ENCODE data around the gene CARD6.
A peak's percentile ranks its signal among the peaks of the same experiment; 100 is the strongest.
"Not testable (repeated sequence)": the region's sequence is repeated elsewhere in the genome, so short reads cannot be mapped to it uniquely, and the experiment has no call there.

The CARD6 gene

GRCh38 chr5:40877371-40877988 is 36.3 kb downstream of the CARD6 start:
- Histone ChIP-seq H3K4me1 (ENCODE audit: control insufficient read depth in 1 of 2, insufficient read depth in 1 of 2, low read depth in 1 of 2, low read length in 1 of 2) (peaks cover 0 to 6% of the 10 kb centered on the region in 2 experiments), H3K9me3 (no peaks in the 10 kb centered on the region), H3K4me3 (ENCODE audit: low read depth in 1 of 2, low read length in 1 of 2) (no peak overlapping the region), H3K27me3 (no peaks in the 10 kb centered on the region), H3K27ac (no peak overlapping the region), H3K36me3 (no peaks in the 10 kb centered on the region)
- TF ChIP-seq, protein P1, sequence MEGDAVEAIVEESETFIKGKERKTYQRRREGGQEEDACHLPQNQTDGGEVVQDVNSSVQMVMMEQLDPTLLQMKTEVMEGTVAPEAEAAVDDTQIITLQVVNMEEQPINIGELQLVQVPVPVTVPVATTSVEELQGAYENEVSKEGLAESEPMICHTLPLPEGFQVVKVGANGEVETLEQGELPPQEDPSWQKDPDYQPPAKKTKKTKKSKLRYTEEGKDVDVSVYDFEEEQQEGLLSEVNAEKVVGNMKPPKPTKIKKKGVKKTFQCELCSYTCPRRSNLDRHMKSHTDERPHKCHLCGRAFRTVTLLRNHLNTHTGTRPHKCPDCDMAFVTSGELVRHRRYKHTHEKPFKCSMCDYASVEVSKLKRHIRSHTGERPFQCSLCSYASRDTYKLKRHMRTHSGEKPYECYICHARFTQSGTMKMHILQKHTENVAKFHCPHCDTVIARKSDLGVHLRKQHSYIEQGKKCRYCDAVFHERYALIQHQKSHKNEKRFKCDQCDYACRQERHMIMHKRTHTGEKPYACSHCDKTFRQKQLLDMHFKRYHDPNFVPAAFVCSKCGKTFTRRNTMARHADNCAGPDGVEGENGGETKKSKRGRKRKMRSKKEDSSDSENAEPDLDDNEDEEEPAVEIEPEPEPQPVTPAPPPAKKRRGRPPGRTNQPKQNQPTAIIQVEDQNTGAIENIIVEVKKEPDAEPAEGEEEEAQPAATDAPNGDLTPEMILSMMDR (IDR thresholded peaks at IDR 0.05): no peak

DNA sequence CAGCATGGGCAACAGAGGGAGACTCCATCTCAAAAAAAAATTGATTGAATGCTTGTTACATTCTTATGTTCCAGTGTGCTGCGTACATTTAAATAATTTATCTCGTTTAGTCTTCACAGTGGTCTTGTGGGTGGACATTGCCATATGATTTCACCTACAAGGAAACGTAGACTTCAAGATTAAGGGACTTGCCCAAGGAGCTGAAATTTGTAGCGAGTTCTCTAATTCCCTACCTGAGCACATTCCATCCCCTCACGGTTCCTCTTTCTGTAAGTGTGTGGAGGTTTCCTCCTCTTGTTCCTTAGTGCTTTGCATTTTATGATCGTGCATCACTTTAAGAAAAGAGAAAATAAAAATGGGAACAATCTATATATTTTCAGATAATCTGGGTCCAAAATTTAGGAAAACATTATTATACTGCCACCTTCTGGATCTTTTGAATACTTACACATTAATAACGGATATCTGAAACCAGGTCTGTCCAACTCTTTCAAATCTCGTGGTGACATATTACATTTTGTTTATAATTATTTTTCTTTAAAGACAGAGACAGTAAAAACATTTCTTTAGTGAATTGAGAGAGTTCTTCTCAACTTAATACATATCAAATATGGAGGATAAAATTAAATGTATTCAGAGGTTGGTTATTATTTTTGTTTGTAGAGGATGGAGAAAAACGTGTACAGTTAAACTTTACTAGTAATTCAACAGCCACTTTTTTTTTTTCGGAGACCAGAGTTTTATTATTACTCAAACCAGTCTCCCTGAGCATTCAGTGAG is 38.2 kb downstream of the CARD6 start:
- no peaks in the 10 kb centered on the region for H3K27me3 ChIP-seq
- H3K4me1 ChIP-seq (ENCODE audit: control insufficient read depth in 1 of 2, insufficient read depth in 1 of 2, low read depth in 1 of 2, low read length in 1 of 2): peaks cover 0 to 6% of the 10 kb centered on the region in 2 experiments
- H3K27ac ChIP-seq: no peak overlapping the region
- TF ChIP-seq, protein P1 (IDR thresholded peaks at IDR 0.05): peak; percentile 52
- no peak overlapping the region for H3K4me3 ChIP-seq (ENCODE audit: low read depth in 1 of 2, low read length in 1 of 2)
- no peaks in the 10 kb centered on the region for H3K9me3 ChIP-seq
- no peaks in the 10 kb centered on the region for H3K36me3 ChIP-seq

DNA sequence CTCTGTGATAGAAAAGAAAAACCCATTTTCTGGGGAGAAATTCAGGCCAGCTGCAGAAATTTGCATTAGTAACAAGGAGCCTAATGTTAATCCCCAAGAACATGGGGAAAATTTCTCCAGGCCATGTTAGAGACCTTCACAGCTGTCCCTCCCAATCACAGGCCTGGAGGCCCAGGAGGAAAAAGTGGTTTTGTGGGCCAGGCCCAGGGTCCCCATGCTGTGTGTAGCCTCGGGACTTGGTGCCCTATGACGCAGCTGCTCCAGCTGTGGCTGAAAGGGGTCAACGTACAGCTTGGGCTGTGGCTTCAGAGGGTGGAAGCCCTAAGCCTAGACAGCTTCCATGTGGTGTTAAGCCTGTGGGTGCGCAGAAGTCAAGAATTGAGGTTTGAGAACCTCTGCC is 41.1 kb downstream of the CARD6 start:
- Histone ChIP-seq H3K27me3 (no peaks in the 10 kb centered on the region), H3K4me3 (ENCODE audit: low read depth in 1 of 2, low read length in 1 of 2) (no peak overlapping the region), H3K27ac (no peak overlapping the region), H3K36me3 (no peaks in the 10 kb centered on the region), H3K9me3 (no peaks in the 10 kb centered on the region), H3K4me1 (ENCODE audit: control insufficient read depth in 1 of 2, insufficient read depth in 1 of 2, low read depth in 1 of 2, low read length in 1 of 2) (peaks cover 0 to 6% of the 10 kb centered on the region in 2 experiments)
- TF ChIP-seq, protein P1 (IDR thresholded peaks at IDR 0.05): no peak

- not testable (repeated sequence) for H3K36me3 ChIP-seq; H3K27ac ChIP-seq; H3K9me3 ChIP-seq; H3K27me3 ChIP-seq; H3K4me3 ChIP-seq (ENCODE audit: low read depth in 1 of 2, low read length in 1 of 2); H3K4me1 ChIP-seq (ENCODE audit: control insufficient read depth in 1 of 2, insufficient read depth in 1 of 2, low read depth in 1 of 2, low read length in 1 of 2)
Measured at GRCh38 chr5:40883051-40883450, 41.9 kb downstream of the CARD6 start.

DNA sequence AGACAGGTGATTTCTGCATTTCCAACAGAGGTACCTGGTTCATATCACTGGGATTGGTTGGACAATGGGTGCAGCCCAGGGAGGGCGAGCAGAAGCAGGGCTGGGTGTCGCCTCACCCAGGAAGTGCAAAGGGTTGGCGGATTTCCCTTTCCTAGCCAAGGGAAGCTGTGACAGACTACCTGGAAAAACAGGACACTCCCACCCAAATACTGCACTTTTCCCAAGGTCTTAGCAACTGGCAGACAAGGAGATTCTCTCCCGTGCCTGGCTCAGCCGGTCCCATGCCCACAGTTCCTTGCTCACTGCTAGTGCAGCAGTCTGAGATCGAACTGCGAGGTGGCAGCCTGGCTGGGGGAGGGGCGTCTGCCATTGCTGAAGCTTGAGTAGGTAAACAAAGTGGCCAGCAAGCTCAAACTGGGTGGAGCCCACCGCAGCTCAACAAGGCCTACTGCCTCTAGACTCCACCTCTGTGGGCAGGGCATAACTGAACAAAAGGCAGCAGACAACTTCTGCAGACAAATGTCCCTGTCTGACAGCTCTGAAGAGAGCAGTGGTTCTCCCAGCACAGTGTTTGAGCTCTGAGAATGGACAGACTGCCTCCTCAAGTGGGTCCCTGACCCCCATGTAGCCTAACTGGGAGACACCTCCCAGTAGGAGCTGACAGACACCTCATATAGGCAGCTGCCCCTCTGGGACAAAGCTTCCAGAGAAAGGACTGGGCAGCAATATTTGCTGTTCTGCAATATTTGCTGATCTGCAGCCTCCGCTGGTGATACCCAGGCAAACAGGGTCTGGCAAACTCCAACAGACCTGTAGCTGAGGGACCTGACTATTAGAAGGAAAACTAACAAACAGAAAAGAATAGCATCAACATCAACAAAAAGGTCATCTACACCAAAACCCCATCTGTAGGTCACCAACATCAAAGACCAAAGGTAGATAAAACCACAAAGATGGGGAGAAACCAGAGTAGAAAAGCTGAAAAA is 54.6 kb downstream of the CARD6 start:
- not testable (repeated sequence) for H3K9me3 ChIP-seq; H3K36me3 ChIP-seq; H3K4me3 ChIP-seq (ENCODE audit: low read depth in 1 of 2, low read length in 1 of 2)

DNA sequence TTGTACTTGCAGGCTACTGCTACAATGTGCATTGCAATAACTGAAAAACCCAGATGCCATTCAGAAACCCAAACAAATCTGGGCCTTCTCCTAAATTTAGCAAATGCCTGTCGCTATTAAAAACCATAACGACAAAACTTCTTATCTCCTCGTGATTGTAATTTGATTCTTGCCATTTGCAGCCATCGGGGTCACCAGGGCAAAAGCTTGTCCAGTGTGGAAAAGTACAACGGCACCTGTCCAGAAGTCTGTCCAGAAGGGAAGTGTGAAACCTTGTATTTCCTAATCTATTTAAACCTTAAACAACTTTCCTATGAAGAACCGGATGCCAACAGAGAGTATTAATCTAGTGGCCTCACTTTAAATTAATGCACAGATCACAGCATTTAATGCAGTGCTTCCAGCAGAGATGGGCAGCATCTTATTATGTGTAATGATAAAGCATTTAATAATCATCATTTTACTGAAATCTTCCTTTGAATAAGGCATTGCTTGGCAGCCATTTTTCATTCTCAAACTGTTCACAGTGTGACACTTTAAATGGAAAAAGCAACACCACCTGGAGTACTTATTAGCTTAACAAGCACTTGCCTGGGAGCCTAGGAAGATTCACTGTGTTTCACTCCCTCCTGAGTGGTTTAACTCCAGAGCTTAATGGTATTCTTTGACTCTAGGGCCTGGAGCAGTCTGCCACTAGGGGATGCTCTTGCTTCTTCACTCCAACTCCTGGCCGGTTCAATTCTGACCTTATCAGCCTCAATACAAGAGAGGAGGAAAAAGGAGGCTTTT is 63.2 kb downstream of the CARD6 start:
- Histone ChIP-seq H3K36me3 (no peaks in the 10 kb centered on the region), H3K27ac (no peak overlapping the region), H3K4me1 (ENCODE audit: control insufficient read depth in 1 of 2, insufficient read depth in 1 of 2, low read depth in 1 of 2, low read length in 1 of 2) (no peaks in the 10 kb centered on the region), H3K4me3 (ENCODE audit: low read depth in 1 of 2, low read length in 1 of 2) (no peak overlapping the region), H3K9me3 (no peaks in the 10 kb centered on the region), H3K27me3 (peaks cover 23% of the 10 kb centered on the region)
- TF ChIP-seq, protein P1 (IDR thresholded peaks at IDR 0.05): no peak

More for the DNA sequence above, 54.6 kb downstream of the CARD6 start:
- not testable (repeated sequence) for H3K4me1 ChIP-seq (ENCODE audit: control insufficient read depth in 1 of 2, insufficient read depth in 1 of 2, low read depth in 1 of 2, low read length in 1 of 2); H3K27ac ChIP-seq; H3K27me3 ChIP-seq

Measured in neutrophil (primary cell).